NB4 (cell line): ENCODE results near the gene BAZ2A.

Experiments
- MYC ChIP-seq: IDR thresholded peaks from 2 replicates; pipeline ENCODE4 v1.6.1; 2011; ENCODE audit warnings: low read depth, low read length
- POLR2A ChIP-seq: IDR thresholded peaks from 2 replicates; pipeline ENCODE4 v1.6.1; 2011; ENCODE audit warnings: mild to moderate bottlenecking; ENCODE audit not compliant: insufficient read length; ENCODE audit errors: extremely low read depth
- TF ChIP-seq, protein P1 (sequence below): IDR thresholded peaks from one replicate; pipeline ENCODE4 v1.5.1; 2012; ENCODE audit warnings: low read depth, low read length

DNA sequence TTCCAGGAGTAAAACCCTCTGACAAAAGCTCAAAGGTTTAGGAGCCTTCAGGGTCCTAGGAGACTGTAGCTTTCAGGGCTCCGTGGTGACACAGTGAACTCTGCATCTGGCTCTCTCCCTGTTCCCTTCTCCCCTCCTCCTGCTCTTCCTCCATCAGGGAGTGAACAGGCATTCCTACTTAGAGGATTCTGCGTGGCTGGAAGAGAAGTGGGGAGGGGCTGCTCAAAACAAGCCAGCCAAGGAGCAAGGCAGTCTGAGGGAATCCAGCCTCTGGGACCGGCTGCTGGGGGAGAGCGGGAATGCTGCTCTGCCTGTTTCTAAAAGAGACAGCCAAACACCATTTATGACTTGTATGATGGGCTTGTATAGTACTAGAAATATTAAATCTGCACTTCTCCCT lies 59.0 kb downstream of the BAZ2A start:
- TF ChIP-seq, protein P1, sequence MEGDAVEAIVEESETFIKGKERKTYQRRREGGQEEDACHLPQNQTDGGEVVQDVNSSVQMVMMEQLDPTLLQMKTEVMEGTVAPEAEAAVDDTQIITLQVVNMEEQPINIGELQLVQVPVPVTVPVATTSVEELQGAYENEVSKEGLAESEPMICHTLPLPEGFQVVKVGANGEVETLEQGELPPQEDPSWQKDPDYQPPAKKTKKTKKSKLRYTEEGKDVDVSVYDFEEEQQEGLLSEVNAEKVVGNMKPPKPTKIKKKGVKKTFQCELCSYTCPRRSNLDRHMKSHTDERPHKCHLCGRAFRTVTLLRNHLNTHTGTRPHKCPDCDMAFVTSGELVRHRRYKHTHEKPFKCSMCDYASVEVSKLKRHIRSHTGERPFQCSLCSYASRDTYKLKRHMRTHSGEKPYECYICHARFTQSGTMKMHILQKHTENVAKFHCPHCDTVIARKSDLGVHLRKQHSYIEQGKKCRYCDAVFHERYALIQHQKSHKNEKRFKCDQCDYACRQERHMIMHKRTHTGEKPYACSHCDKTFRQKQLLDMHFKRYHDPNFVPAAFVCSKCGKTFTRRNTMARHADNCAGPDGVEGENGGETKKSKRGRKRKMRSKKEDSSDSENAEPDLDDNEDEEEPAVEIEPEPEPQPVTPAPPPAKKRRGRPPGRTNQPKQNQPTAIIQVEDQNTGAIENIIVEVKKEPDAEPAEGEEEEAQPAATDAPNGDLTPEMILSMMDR, result no peak
- TF ChIP-seq POLR2A (no peak), MYC (no peak)
